Renal cortical epithelial cell (primary cell): ENCODE results near the gene KRT2. TPM values are rescaled to one million over a fixed set of nuclear protein-coding genes. Genes with fewer than 3 reads are reported as not detected.

Experiments
- DNase-seq: peaks from one replicate; pipeline ENCODE4 v3.0.0-alpha.2; 2011; ENCODE audit warnings: low read depth
- total RNA-seq: library from RNA; depleted of rRNA; stranded (reverse); fragments of >200 nt; gene quantifications from 2 replicates; pipeline ENCODE4 v1.2.3, GENCODE V29; 2014

KRT2 gene
- total RNA-seq, 1 donor from 2014 or later, result not detected

DNA sequence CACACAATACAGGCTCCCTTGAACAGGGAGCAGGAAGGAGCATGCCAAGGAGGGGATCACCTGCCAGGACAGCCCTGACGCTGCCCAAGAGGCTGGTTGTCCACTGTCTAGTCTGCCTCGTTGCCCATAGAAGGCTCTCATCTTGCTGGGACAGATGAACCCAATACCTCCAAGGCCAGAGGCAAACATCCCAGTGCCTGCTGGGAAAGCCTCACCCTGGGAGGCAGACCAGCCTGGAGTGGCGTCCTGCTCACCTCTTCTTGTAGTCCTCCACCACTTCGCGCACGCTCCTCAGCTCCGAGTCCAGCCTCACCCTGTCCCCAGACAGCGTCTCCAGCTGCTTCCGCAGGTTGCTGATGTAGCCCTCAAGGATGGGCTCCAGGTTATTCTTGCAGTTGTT, 36.1 kb downstream of the KRT2 start:
- no peak for DNase-seq

DNA sequence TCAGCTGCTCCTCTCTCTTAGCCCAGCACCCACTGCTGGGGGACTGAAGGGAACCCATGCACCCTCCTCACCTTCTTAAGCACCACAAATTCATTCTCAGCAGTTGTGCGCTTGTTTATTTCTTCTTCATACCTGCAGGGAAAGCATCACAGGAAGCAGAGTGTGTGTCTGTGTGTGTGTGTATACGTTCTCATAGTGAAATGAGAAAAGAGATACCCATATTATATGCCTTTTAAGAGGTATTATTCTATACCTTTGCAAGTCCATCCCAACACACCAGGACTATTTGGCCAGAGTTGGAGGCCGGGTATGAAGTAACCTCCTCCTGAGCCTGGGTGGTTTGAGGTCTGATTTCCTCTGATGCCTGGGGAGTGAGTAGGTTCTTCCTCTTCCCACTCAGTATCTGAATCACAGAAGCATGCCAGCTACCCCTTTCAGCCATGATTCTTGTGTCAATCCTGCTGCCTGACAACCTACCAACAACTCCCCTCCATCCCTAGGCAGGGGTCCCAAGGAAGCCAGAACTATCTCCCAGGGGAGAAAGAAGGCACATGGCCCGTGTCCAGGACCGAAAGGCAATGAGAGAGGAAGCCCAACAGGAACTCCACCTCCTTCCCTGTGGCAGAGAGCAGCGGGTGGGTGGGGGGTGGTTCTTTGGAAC, 36.7 kb downstream of the KRT2 start:
- DNase-seq, result no peak

DNA sequence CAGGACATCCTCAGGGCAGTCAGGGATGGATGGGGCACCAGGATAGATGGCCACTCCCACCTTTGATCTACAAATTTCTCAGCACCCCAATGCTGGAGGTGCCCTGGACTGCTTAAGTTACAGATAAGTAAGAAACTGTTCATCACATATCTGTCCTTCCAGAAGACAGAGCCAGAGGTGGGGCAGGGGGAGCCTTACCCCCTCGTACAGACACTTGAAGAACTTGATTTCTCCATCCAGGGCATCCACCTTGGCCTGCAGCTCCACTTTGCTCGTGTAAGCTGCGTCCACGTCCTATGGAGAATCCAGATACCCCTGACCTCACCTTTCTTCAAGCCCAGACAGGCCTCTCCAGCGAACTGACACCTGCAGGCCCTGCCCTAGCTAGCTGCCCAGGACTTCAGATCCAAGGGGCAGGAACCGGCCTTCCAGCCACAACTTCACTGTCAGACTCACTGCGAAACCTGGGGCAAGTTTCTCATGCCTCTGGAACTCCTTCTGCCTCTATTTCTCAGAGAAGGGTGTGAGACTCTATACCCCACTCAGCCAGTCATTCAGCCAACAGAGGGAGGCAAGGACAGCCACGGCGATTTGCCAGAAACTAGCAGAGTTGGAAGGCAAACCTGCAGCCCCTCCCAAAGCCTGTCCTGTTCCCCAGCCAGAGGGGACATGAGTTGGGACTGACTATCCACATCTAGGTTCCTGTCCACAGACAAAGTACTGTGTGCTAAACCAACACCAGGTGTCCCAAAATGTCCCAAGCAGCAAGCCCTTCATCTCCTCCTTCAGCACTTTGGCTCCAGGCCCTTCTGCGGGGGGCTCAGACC, 37.4 kb downstream of the KRT2 start:
- DNase-seq, result no peak

DNA sequence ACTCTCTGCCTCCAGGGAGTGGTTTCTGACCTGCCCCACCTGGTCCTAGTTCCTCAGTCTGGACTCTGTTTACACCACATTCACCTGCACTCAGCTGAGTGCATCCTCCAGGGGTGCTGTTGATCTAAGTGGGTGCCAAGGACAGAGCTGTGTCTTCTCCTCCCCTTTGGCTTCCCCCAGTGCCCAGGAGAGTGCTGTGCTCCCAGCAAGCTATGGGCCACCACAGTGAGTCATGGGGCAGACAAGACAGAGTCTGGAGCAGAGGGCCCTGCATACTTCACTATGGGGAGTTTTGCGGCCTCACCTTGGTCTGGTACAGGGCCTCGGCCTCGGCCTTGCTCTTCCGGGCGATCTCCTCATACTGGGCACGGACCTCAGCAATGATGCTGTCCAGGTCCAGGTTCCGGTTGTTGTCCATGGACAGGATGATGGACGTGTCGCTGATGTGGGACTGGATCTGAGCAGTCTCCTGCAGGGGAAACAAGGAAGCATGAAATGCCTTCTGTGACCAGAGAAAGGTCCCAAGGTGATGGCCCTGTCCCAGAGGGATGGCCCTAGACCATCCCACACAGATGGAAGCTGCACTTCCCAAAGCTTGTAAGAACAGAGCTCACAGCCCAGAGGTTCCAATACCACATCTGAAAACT, 38.5 kb downstream of the KRT2 start:
- no peak for DNase-seq

DNA sequence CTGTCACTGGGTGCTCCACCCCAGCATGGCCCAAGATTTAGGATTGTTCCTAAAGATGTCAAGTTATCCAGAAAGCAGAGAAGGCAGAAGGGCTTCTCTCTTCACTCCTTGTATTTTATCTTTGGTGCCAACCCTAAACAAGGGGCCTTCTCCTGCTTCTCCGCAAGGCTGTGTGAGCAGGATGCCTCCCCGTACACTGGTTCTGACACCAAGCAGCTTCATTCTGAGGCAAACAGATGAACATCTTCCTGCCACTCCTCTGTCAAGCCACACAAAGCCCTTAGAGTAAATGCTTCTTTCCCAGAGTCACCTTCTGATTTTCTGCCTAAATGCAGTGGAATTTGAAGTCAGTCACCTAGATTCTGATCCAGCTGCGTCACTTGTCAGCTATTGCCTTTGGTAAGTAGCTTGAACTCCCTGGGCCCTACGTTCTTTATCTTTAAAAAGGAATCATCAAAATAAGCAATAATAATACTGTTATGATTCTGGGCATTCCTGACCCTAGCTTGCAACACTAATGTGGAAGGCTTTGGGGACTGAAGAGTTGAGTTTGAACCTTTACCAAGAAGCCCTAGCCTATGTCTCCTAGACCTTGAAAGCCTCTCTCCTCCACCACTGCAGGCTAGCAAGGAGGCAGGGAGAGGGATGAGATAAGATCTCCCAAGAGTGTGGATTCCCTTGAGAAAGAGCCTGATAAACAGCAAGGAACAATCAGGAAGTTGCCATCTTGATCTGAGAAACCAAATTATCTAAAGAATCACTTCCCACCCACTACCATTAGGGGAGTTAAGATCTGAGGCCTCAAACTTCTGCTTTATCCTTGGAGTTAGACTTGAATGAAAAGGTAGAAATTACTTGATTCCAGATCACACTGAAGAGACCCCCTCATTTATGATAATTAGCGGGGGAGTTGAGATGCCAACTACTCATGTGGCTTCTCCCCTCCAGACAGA, 39.3 kb downstream of the KRT2 start:
- DNase-seq, result no peak

DNA sequence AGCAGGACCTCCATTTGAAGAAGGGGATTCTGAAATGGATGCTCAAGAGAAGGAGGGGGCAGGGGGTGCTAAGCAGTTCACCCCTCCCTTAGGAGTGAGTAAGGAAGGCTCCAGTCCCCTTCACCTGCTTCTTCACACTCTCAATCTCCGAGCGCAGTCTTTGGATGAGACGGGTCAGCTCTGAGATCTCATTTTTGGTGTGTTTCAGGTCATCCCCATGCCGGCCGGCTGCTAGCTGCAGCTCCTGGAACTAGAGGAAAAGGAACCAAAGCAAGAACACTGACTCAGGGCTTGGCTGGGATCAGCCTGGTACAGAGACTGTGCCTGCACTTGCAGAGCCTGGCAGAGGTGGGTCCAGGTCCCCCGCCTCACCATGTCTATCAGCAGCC, 40.9 kb downstream of the KRT2 start:
- DNase-seq, result no peak

DNA sequence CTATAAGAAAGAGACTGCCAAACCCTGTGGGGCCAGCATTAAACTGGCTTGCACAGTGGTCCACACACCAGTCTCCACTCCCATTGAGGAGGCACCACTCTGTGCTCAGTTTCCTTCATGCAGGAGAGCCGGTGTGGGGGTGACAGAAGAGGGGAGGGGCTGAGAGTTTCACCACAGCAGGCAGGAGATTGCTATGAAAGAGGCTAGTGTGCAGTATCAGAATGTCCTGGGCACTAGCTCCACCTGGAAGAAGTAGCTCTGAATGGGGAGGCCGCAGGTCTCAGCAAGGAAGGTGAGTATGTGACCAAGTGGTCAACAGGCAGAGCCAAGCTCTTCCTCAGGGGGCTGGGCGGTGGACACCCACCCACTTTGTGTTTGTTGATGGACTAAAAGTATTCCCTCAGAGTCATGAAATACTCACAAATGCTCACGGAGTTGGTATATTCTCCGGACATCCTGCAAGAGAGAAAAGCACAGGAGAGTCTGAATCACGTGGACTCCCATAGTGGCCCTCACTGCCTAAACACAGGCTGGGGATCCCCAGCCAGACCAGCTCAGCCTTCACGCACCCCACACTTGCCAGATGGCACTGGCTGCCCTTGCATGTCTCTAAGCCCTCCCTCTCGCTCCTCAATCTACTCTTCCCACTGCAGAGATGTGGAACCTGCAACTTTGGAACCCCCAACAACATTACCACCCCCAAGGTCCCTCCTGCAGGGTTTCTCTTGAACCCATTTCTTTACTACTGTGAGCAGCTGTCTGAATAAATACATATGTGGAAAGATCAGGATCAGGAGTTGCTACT, 43.0 kb downstream of the KRT2 start:
- no peak for DNase-seq

DNA sequence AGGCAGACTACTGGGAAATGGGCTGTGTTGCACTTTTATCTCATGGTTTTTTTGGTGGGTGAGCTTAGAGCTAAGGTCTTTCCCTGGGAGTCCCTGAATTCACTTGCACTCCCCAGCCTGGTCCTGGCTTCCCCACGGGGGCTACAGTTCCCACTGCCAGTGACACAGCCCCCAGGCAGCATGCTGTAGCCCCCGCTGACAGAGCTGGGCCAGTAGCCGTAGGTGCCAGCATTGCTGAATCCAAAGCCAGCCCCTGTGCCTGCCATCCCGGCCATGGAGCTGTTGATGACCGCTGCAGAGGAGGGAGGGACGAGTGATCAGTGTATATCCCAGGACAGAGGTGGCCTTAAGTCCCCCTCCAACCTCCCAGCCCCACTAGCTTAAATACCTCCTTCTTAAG, 43.9 kb downstream of the KRT2 start:
- no peak for DNase-seq

DNA sequence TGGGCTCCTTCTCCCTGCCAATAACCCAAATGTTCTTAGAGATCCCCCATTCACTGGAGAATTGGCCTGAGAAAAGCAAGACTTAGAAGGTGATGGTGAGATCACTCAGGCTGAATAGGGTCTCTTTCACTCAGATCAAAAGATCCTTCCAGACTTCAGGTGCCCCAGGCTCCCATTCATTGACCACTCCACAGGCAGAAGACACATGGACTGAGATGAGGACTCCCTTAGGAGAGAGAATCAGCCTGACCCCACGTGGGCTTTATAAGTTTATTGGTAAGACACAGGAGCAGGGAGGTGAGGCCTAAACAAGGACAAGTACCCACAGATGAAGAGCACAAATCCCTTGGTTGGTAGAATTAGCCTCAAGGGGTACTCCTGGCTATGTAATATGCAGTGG, 44.7 kb downstream of the KRT2 start:
- DNase-seq, result no peak

DNA sequence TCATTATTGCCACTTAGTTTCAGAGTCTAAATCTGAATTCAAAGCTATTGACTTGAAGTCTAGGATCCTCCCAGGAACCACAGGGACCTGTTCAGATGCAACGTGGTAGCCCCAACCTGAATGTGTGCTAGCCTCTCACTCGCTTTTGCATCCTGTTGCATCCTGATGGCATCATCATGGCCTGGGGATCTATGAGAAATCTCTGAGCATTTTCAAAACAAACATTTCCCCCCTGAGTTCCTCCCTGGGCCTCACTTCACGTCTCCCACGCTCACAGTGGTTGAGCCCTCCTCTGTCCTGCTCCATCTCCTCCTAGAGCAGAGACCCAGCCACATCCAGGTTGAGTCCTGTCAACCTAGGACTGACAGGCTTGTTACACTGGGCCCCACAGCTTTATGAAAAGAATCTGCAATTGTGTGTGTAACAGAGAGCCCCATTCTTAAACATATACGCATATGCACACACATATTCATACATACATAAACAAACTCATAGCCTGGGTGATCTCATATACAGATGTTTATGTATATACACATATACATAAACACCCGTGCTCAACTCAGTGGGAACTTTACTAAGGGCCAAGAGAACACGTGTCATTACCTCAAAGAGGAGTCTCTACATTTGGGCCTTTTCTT, 45.3 kb downstream of the KRT2 start:
- no peak for DNase-seq

DNA sequence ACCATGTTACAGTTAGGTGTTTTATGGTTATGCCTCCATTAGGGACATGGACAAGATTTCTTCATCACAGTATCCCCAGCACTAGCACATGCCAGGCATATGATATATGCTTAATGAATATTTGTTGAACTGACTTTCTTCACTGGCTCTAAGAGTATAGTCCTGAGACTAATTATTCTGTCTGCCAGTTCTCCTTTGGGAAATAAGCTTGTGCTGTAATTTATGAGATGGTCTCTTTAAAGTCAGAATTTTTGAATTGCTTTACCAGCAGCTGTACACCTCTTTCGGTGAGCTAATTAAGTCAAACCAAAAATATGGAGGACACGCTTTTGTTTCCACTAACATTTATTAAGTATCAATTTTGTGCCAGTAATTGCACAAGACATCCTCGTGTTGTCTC, 45.9 kb downstream of the KRT2 start:
- no peak for DNase-seq

DNA sequence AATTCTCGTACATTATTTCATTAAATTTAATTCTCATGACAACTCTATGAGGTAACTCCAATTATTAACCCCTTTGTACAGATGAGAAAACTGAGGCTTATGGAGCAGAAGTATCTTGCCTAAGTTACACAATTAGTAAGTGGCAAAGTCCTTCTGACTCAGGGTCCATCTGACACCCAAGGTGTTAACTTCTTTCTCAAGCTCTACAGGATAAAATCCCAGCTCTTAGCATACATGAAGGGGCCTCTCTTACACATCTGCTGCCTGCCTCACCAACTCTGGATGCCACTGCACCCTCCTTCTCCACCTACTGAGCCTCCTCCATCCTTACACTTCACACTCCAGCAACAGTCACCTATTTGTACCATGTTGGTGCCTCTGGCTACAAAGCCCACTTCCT, 46.5 kb downstream of the KRT2 start:
- no peak for DNase-seq

DNA sequence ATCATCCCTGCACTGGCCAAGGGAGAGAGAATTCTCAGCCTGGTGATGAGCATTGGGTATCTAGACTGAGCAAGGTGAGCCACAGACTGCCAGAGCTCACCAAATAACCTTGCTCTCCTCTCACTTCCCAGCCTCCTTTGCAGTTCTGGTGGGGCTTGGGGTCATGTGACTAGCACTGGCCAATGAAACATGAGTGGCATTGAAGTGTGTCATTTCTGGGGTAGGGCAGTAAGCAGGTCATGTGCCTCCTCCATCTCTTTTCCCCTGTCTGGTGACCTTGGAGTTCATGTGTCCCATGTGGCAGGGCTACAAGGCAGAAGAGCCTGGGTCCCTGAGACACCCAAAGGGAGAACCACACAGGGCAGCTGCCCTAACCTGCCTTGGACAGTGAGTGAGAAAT, 47.2 kb downstream of the KRT2 start:
- DNase-seq, result no peak

DNA sequence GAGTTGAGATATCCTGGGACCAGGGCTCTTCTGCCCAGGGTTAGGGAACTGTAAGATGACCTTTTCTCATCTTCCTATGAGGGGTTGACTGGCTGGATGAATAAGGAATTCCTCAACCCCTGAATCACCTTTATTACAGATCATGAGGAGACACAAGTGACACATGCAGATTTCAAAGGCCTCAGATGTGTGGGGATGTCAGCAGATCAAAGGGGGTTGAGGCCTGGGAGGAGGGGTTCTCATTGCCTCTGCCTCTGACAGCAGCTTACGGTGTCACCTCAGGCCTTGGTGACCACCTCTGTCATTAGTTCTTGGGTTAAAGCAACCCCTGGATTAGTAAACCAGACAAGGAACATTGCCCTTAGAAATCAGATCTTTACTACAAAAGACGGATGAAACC, 48.7 kb downstream of the KRT2 start:
- no peak for DNase-seq

DNA sequence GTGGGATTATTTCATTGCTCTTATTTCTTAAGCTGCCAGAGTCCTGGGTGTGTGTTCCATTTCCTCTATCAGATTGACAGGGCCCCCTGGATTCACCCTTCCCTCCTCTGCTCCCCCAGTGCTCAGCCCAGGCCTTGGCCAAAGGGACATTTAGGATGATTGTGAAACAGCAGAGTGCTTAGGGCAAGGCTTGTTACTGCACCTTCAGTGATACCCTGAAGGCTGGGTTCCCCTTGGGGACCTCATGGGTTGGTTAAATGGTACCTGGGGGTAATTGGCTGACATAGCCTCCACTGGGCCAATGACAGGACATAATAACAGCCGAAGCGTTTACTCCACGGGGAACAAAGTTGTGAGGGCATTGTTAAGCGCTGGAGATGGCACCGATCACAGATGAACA, 49.5 kb downstream of the KRT2 start:
- DNase-seq, result no peak

DNA sequence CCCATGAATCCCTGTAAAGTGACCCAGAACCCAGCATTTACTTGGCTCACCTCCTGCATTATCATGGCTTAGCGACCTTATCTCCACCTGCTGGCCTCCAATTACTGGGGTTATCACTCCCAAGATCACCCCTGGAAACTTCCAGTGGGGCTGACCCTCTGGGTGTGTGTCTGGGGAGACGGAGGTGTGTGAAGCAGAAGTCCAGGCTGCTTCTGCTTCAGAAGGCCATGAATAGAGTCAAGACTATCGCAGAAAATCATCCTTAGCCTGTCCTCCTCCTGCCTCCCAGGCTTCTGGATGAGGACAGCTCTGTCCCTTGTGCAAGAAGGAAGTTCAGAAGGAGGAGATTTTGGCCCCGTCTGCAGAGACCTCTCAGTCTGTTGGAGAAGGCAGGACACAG, 50.3 kb downstream of the KRT2 start:
- no peak for DNase-seq

DNA sequence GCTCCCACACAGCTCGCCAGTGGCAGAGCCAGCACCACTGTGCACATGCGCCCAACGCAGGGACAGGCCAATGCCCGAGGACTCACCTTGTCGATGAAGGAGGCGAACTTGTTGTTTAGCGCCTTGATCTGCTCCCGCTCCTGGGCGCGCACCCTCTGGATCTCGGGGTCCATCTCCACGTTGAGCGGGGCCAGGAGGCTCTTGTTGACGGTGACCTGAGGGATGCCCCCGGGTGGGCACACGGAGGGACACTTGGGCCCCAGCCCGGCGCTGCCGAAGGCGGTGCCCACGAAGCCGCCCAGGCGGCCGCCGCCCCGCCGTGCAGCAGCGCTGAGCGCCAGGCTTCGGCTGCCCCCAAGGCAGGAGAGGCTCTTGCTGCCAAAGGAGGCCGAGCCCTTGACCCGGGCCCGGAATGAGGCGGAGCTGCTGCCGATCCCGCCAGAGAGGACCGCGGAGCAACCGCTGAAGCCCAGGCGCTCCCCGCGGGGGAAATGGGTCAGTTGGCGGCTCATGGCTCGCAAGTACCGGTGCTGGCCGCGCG, 51.0 kb downstream of the KRT2 start, which contains the start of gene KRT72:
TSS of gene KRT72 (minus strand) at position 523 of the 541 bp plus-strand sequence. CDS start at position 512, 11 bp downstream.
- DNase-seq, result no peak

DNA sequence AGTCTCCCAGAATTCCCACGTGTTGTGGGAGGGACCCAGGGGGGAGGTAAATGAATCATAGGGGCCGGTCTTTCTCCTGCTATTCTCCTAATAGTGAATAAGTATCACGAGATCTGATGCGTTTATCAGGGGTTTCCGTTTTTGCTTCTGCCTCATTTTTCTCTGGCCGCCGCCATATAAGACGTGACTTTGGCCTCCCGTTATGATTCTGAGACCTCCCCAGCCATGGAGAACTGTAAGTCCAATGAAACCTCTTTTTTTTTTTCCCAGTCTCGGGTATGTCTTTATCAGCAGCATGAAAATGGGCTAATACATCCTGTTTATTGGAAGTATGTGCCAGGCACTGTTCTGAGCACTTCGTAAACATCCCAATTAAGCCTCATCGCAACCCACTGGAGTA, 51.5 kb downstream of the KRT2 start:
- DNase-seq, result no peak

DNA sequence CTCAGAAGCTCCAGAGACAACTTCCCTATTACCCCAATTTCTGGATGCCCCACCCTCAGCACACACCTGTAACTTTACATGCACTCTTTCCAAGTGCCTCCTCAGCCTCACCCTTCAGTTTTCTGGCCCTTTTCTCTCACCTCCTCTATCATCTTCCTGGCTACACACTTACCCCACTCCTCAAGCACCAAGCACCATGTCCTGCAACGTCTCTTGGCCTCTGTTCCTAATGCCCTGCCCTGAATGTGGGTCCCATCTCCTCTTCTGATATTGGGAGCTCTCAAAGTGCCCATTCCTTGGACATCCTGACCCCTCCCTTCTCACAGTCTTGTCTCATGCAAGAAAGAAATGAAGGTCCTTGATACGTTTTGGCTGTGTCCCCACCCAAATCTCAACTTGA, 51.9 kb downstream of the KRT2 start:
- no peak for DNase-seq

DNA sequence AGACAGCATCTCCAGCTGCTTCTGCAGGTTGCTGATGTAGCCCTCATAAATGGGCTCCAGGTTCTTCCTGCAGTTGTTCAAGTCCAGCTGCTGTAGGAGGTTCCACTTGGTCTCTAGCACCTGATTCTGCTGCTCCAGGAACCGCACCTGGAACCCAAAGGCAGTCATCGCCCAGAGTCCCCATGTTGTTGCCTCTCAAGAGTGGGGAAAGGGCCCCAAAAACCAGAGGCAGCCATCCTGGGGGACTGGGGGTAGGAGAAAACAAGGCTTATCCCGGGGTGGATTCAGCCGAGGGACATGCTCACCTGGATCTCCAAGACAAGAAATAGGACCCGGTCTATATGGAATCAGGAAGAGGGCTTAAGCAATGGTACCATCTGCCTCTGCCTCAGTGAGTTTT, 53.0 kb downstream of the KRT2 start:
- DNase-seq, result no peak
